Activated CD8-positive, alpha-beta memory T cell treated with anti-CD3 and anti-CD28 coated beads, Interleukin-2, amount 50 U/mL, for 24 hours (primary cell): ENCODE data around the gene RFPL3.
"Not testable (repeated sequence)": the region's sequence is repeated elsewhere in the genome, so short reads cannot be mapped to it uniquely, and the experiment has no call there.

ENCODE experiments used
- DNase-seq: peaks from one replicate; pipeline ENCODE4 v3.0.0-alpha.2; 2020; ENCODE audit errors: extremely low read depth

Gene RFPL3

DNA sequence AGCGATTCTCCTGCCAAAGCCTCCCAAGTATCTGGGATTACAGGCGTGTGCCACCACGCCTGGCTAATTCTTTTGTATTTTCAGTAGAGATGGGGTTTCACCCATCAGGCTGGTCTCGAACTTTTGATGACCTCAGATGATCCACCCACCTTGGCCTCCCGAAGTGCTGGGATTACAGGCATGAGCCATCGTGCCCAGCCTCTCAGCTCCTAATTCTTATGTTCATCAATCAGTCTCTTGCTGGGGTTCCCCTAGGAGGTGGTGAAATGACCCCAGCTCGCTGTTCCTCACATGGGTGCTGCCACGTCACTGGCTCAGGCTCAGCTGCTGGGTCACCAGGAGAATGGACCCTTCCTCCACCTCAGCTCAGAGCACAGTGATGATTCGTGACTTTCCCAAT lies at the start of gene RFPL3:
Gene RFPL3, plus strand, starts transcription at position 301 of the 400 bp plus-strand sequence. CDS start 205 bp downstream, outside the sequence.
- DNase-seq, result not testable (repeated sequence)

DNA sequence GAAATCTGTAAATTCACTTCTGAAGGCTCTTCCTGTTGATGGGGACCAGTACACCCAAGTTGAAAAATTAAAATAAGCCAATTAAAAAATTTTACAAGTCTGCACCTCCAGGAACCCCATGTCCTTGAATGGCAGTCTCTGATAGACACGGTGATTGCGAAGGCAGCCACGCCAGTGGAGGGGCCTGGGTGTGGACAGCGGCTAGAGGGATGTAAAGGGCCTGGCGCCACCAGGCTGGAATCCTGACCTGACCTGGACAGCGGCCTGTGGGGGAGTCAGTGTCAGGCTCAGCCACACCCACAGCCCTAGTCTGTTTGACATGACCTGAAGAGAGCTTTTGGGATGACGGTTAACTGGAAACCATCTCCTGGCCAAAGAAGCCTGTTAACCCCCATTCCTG lies 49.5 kb upstream of the RFPL3 start:
- DNase-seq, result no peak

DNA sequence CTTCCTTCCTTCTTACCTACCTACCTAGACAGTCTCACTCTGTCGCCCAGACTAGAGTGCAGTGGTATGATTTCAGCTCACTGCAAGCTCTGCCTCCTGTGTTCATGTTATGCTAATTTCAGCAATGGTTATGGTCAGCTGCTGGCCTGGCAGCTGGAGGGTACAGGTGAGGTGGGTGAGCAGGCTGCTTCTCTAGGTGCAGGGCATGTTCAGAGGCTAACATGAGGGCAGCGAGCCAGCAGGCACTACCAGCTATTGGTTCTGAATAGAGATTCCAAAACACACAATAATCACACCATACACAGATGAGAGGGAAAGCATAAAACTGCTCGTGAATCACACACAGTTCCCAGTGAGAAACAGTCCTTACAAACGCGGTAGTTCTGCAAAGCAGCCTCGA lies 48.7 kb upstream of the RFPL3 start:
- no peak for DNase-seq

DNA sequence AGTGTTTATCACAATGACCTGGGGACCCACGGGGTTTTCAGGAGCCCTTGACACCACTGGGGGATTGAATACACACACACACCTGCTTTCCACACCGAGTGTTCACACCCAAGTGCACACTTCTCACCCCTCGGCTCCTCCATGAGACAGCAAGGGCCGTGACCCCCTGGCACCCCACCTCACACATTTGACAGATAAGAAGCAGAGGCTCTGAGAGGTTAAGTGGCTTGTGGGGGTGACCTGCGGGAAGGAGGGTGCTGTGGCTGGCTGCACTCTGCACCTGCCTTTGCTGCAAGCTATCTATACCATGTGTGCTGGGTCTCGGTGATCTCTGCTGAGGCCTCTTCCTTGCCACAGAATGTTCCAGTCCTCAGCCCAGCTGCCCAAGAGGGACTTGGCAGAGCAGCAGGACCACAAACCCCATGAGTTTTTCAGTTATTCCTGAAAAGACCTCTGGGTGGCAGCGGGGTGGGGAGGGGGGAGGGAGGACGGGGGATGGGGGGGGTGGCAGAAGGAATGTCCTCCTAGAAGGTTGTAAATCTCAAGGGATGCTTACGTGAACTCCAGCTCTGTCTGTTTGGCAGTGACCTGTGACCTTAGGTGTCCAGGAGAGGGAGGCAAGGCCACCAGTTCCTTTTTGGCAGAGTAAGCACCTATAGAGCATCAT lies 47.9 kb upstream of the RFPL3 start:
- no peak for DNase-seq

DNA sequence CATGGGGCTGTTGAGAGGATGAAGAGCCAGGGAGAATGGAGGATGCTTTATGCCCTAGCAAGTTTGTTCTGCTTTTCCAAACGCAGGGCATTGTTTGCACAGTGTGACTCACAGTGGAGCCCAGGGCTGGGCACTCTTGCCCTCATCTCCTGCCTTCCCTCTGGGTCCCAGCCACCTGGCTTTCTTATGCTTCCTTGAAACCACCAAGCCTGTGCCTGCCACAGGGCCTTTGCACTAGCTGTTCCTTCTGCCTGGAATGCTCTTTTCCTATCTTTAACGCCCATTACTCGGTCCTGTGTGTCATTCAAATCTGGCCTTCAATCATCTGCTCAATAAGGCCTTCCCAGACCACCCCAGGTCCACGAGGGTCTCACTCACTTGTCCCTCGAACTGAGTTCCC lies 46.9 kb upstream of the RFPL3 start:
- no peak for DNase-seq

DNA sequence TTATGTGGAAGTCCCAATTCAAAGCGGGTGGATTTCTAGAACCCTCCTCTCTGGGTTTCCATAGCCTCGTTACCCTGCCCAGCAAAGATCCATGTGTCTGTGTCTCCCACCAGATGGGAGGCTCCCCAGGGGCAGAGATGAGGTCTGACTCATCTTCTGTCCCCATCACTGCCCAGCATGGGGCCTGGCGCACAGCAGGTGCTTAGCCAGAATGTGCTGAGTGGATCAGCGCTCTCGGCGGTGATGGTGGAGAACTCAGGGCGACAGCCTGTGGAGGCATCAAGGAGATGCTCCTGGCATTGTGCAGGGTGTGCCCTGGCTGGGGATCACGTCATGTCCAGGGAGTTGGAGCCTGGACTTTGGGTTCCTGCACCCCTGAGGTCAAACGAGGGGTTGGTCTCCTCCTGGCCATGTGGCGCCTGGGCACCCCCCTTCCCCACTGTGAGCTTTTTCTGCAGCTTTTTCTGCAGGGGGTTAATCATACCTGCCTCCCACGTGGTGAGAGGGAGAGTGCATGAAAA lies 46.1 kb upstream of the RFPL3 start:
- no peak for DNase-seq

DNA sequence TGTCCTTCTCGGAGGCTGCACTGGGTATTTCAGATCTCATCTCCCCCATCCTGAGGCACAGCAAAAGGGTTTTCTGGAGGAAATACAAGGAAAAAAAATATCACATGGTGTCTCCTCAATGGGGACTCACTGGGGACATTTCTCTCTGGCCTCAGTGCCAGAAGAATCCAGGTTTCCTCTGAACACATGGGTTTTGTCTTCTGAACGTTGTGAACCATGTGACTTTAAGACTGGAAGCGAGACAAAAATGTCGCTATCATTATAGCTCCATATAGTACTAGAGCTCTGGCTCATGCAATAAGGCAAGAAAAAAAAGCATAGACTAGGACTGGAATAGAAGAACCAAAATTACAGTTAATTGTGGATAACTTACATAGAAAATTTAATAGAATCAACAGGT lies 44.9 kb upstream of the RFPL3 start:
- no peak for DNase-seq

DNA sequence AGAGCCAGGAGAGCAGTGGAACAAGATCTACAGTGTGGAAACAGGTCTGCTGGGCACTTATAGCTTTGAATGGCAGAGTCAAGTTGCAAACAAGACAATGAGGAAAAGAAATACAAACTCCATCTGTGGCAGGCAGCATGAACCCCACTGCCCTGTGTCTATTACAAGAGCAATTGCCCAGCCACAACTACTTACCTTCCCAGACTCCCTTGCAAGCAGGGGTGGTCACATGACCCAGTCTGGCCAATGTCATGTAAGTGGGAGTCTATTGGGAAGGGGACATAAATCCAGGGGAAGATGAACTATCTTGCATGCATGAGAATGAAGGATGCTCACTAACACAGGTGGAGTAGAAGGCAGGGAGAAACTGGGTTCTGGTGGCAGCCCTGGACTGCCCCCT lies 44.1 kb upstream of the RFPL3 start:
- DNase-seq, result no peak

DNA sequence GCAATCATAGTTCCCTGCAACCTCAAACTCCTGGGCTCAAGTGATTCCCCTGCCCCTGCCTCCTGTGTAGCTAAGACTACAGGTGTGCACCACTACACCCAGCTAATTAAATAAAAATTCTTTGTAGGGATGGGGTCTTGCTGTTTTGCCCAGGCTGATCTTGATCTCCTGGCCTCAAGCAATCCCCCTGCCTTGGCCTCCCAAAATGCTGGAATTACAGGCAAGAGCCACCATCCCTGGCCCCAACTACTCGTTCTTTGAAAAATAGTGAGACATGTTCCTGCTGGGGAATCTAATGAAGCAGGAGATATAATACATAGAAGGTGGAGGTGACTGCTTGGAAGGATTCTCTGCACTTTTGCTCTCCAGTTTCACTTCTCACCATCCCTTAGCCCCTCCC lies 40.1 kb upstream of the RFPL3 start:
- no peak for DNase-seq

DNA sequence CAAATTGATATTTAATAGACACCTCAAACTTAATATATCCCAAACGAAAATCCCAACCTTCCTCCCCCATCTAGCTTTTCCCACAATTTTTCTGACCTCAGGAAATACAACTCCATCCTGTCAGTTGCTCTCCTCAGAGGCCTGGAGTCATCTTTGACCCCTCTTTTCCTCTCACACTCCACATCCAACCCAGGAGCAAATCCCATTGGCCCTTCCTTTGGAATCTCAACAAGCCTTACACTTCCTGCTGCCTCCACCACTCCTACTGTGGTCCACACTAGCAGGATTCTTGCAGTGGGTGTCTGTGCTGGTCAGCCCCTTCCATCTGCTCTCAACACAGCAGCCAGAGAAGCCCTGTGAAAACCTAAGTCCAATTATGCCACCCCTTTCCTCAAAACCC lies 39.3 kb upstream of the RFPL3 start:
- no peak for DNase-seq

DNA sequence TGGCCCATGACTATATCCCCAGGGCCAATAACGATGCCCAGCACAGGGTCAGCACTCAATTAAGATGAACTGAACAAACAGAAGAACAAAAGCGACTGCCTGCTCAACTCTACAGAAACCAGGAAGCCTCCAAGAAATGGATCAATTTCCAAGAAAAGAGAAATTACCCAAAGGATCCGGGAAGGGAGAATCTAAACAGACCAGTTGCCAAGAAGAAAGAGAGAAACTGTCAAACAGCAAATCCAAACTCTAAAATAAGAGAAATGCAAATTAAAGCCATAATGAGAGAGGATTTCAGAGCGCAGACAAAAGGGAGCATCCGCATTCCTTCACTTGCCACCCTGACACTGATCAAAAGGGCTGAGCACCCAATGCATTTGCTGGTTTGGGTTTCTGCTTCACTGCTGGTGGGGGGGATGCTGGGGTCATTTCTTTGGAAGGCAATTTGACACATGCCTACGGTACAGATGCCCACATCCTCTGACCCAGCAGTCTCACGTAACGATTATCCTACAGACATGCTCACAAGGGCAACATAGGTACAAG lies 37.7 kb upstream of the RFPL3 start:
- no peak for DNase-seq

DNA sequence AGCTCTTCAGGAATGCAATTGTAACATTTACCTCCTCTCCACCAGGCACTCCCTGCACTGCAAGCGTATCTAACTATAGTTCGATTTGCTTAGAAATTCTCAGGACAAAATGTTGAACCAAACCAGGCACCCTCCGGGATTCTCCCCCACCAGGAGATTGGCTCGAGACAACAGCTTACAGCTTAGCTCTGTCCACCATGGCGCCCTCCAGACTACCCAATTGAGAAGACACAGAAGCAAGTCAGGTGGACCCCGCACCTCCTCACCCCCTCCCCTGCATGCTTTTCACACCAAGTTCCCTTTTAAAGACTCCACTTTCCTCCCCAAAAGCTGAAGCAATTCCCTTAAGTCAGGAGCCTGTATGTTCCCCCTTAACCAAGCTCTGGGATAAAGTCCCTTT lies 34.7 kb upstream of the RFPL3 start:
- DNase-seq, result no peak

DNA sequence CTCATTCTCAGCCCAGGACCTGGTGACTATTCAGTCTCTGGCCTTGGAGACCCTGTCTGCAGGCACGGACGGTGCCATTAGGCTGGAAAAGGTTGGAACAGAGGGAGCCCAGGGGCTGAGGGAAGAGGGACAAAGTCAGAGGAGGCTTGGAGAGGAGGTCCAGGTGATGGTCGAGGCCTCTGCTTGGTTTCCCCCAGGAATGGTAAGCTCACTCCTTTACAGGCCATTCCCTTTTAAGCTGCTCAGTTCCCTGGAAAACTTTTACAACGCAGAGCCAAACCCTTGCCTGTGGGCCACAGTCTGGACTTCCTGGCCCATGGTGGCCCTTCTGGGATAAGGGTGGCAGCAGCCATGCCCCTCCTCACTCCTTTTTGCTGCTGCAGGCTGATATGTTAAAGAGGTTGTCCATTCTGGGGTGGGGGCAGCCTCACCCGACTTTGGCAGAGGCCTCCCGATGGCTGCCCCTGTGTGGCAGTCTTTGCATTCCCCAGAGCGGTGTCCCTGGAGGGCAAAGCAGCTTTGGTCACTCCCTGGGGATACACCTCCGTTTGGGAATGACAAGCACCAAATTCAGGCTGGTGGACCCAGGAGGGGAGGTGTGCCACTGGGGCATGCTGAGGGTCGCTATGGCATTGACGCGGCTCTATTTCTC lies 34.0 kb upstream of the RFPL3 start:
- DNase-seq, result no peak

DNA sequence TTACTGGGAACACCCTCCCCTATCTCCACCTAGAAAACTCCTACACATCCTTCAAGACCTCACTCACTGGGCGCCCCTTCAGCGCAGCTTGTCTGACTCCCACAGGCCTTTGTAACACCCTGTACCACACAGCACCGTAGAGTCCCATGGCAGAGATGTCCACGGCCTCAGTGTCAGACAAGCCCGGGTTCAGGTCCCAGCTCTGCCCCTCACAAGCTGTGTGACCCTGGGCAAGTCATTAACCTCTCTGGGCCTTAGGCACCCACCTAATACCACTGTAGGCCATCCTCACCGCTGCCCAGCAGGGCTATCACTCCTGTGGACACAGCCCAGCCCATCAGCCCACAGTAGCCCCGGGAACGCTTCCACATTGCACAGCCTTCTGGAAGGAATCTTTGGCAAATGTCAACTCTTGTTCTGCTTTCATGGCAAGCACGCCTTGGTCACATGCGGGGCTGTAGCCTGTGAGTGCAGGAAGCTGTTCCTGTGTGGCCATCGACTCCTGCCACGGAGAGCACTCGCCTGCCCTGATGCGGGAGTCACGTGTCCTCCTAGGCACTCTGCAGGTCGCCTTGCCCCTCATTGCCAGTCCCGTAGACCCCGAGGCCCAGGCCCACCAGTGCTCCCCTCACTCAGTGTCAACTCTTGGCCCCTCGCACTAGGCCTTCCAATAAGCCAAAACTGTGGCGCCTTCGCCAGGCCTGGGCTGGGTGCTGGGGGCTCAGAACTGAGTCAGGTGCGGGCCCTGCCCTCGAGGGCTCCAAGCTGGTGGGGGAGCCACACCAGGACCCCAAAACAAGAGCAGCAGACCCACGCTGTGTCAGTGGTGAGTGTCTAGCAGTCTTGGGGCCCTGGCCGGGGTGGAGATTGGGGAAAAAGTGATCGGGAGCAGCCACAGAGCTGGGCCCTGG lies 32.9 kb upstream of the RFPL3 start:
- no peak for DNase-seq

DNA sequence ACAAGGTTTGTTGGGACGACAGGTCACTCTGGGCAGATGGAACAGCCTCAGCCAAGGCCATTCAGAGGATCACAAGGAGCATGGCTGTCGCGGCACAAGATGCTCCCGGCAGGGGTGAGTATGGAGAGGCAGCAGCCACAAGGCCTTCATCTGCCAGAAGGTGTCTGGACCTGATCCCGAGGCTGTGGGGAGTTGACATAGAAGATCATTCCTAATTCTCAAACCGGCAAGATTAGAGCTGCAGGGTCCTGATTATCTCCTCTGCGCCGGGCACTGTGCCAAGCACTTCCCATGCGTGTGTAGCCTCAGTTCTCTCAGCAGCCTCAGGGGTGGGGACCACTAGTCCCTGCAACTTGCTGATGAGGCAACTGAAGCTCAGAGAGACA lies 32.3 kb upstream of the RFPL3 start:
- no peak for DNase-seq

DNA sequence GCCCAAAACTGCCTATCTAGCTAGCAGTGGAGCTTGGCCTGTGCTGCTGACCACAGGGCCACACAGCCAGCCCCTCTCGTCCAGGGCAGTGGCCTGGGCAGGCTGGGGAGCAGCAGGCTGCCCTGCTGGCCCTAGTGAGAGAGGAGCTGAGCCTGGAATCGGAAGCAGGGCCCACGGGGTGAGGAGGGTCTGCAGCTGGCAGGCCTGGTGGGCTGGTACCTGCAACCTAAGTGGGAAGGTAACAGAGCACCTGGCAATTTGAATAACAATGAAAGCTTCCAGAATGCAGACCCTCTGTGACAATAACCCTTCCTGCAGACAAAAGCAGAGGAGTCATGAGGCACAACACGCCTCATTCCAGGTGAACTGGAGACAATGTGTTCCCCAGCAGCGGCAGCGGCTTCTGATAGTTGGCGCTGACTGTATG lies 31.8 kb upstream of the RFPL3 start:
- no peak for DNase-seq

DNA sequence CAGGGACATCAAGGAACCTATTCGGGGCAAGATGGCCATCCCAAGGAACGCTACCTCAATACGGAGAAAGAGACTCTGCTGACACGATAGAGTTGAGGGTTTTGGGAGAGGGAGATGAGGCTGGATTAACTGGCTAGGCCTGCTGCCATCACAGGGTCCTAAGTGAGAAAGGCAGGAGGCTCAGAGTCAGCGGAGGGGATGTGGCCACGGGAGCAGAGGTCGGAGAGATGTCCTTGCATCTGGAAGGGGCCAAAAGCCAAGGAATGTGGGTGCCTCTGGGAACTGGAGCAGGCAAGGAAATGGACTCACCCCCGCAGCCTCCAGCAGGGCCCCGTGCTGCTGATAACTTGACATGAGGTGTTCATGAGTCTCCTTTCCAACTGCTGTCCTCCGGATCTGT lies 31.0 kb upstream of the RFPL3 start:
- DNase-seq, result no peak

DNA sequence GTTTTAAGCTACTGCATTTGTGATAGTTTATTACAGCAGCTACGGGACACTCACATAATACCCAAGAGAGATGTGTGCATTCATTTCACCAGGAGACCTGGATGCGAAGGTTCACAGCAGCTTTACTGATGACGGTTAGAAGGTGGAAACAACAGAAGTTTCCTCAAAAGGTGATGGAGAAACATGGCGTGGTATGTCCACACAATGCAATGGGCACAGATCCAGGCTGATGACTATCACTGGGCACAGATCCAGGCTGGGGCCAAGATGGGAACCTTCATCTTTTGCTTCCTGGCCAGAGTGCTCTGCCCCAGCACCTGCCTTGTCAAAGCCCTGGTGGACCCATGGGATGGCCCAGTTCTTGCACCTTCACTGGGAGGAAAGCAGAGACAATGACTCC lies 30.6 kb upstream of the RFPL3 start:
- DNase-seq, result no peak

DNA sequence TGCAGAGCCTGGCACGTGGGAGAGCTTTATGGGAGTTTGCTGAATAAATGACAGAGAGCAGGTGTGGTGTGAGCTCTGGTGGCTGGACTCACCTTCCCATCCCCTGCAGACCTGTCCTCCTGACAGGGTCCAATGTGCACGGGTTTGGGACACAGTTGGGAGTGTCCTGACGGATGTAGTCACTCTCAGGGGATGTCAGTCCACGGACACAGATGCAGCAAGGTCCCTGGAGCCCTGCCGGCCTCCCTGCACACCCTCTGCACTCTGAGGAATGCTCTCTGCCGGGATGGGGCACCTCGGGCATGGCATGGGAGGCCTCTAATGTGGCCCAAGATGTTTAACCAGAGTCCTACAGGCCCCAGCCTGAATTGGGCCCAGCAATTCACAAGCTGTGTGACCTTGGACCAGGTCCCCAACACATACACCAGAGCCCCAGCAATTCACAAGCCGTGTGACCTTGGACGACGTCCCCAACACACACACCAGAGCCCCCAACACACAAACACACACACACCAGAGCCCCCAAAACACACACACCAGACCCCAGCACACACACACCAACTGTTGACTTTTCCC lies 30.0 kb upstream of the RFPL3 start:
- no peak for DNase-seq

DNA sequence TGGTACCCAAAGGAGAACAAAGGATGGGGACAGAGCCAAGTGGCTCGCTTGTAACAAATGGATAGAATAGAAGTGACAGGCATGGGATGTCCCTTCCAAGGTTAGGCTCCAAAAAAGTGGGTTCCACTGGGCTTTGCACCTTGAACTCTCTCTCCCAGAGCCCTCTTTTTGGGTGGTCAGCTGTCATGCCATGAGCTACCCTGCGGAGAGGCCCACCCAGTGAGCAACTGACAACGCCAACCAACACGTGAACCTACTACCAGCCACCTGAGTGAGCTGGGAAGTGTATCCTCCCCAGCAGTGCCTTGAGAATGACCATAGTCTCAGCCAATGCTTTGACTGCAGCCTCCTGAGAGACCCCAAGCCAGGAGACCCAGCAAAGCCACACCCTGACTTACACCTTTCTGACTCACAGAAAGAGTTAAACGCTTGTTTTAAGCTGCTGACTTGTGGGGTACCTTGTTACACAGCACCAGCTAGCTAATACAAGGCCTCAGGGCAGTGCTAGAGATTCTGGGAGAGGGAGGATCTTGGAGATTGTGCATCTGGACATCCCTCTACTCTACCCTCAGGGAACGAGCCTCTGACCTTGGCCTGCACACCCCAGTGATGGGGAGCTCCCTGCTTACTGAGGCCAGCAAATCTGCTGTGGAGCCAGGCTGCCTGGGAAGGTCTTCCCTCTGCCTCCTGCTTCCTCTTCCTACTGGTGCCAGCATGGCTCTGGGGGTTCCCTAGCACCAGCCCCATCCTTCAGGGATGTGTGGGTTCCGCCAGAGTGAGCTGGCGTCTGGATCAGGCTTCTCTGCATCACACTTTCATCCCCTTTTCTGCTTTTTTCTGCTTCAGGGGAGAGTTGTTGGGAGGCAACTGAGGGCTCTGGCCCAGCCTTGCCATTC lies 29.1 kb upstream of the RFPL3 start:
- no peak for DNase-seq

DNA sequence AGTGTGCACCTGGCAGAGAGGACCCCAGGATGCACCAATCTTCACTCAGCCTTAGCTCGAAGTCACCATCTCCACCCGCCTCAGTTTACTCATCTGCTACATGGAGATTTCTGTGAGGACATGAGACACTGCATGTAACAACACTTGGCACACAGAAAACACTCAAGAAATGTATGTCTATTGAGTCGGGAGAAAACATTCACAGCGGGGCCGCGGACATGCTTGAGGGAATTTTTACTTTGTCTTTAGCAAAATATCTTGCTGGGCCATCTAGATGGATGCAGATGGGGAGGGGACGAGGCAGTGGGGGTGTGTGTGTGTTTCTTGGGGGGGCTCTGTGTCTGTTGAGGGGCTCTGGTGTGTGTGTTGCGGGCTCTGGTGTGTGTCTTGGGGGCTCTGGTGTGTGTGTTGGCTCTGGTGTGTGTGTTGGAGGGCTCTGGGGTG lies 28.4 kb upstream of the RFPL3 start:
- no peak for DNase-seq
